Fibroblast of pulmonary artery (primary cell): ENCODE measurements around the gene TRAF3IP1.

Source experiments
- DNase-seq: peaks from one replicate; pipeline ENCODE4 v3.0.0-alpha.2; 2010; ENCODE audit warnings: low read depth
- H3K4me3 ChIP-seq: replicated peaks from 2 replicates; pipeline ENCODE4 v1.5.1; 2011; ENCODE audit warnings: low read depth, mild to moderate bottlenecking, control low read depth, low read length, moderate library complexity
- CTCF ChIP-seq: IDR thresholded peaks from 2 replicates; pipeline ENCODE4 v1.5.1; 2011; ENCODE audit warnings: mild to moderate bottlenecking, control low read depth, low read length, inconsistent platforms; ENCODE audit errors: missing control alignments

The TRAF3IP1 gene

GRCh38 chr2:238418999-238419546 is 98.8 kb downstream of the TRAF3IP1 start:
- H3K4me3 ChIP-seq, result no peak overlapping the region
- no peak for TF ChIP-seq CTCF
- no peak for DNase-seq

GRCh38 chr2:238420442-238420841 is 100.1 kb downstream of the TRAF3IP1 start:
- H3K4me3 ChIP-seq, result no peak overlapping the region
- no peak for TF ChIP-seq CTCF
- no peak for DNase-seq

- TF ChIP-seq CTCF, result no peak
- DNase-seq, result no peak
- H3K4me3 ChIP-seq, result no peak overlapping the region
Observed at GRCh38 chr2:238420878-238421694, 100.8 kb downstream of the TRAF3IP1 start.

GRCh38 chr2:238421695-238422035 is 101.3 kb downstream of the TRAF3IP1 start:
- H3K4me3 ChIP-seq, result no peak overlapping the region
- no peak for DNase-seq
- TF ChIP-seq CTCF, result no peak

GRCh38 chr2:238422285-238422684 is 102.0 kb downstream of the TRAF3IP1 start:
- no peak overlapping the region for H3K4me3 ChIP-seq
- DNase-seq, result no peak
- no peak for TF ChIP-seq CTCF

GRCh38 chr2:238422940-238423339 is 102.6 kb downstream of the TRAF3IP1 start:
- DNase-seq, result no peak

More at GRCh38 chr2:238422940-238423339, 102.6 kb downstream of the TRAF3IP1 start:
- H3K4me3 ChIP-seq, result no peak overlapping the region
- TF ChIP-seq CTCF, result no peak
